ENCODE results near the gene IL1RN. TPM values are rescaled to one million over a fixed set of nuclear protein-coding genes. Genes with fewer than 3 reads are reported as not detected.

IL1RN gene
- total RNA-seq, 4 donors from 2014 or later = 0.46 to 32.9 (median 2.7) TPM

- TF ChIP-seq EP300 (IDR thresholded peaks at IDR 0.05) (no peak), POLR2AphosphoS5 (IDR thresholded peaks at IDR 0.05) (no peak)
- Histone ChIP-seq H3K4me3 (no peak overlapping the region), H3K4me1 (no peaks in the 10 kb centered on the region), H3K27ac (no peak overlapping the region), H3K36me3 (no peaks in the 10 kb centered on the region), H3K27me3 (no peaks in the 10 kb centered on the region), H3K9me3 (no peaks in the 10 kb centered on the region)
- 87 to 95% methylated on average over 3 to 7 of the region's 7 CpGs for WGBS, 2 donors (ENCODE audit: low coverage in 1 of 2)
- no peak for ATAC-seq
Observed at GRCh38 chr2:113176696-113177355, 49.4 kb downstream of the IL1RN start.

- no peaks in the 10 kb centered on the region for H3K36me3 ChIP-seq
- no peaks in the 10 kb centered on the region for H3K4me1 ChIP-seq
- H3K9me3 ChIP-seq = no peaks in the 10 kb centered on the region
- H3K4me3 ChIP-seq = no peak overlapping the region
- TF ChIP-seq CTCF (IDR thresholded peaks at IDR 0.05) = no peak
- TF ChIP-seq POLR2A (IDR thresholded peaks at IDR 0.05) = no peak
- no peak for TF ChIP-seq POLR2AphosphoS5 (IDR thresholded peaks at IDR 0.05)
- no peak for TF ChIP-seq EP300 (IDR thresholded peaks at IDR 0.05)
- WGBS, 2 donors (ENCODE audit: low coverage in 1 of 2) = 71 to 77% methylated on average over 4 of the region's 11 CpGs
- no peaks in the 10 kb centered on the region for H3K27me3 ChIP-seq
- H3K27ac ChIP-seq = no peak overlapping the region
- ATAC-seq = no peak
Observed at GRCh38 chr2:113178069-113178746, 50.8 kb downstream of the IL1RN start.

- Histone ChIP-seq H3K27ac (no peak overlapping the region), H3K4me3 (no peak overlapping the region), H3K4me1 (no peaks in the 10 kb centered on the region), H3K36me3 (no peaks in the 10 kb centered on the region), H3K9me3 (no peaks in the 10 kb centered on the region), H3K27me3 (no peaks in the 10 kb centered on the region)
- WGBS, 2 donors (ENCODE audit: low coverage in 1 of 2) = 100% methylated on average over 1 of the region's 4 CpGs; no CpG with 5 or more reads in 1 of the 2 donors
- no peak for TF ChIP-seq EP300 (IDR thresholded peaks at IDR 0.05)
- no peak for TF ChIP-seq CTCF (IDR thresholded peaks at IDR 0.05)
- TF ChIP-seq POLR2AphosphoS5 (IDR thresholded peaks at IDR 0.05) = no peak
- ATAC-seq = no peak
Observed at GRCh38 chr2:113178891-113179290, 51.5 kb downstream of the IL1RN start.

- ATAC-seq = no peak
- Histone ChIP-seq H3K36me3 (no peaks in the 10 kb centered on the region), H3K27ac (no peak overlapping the region), H3K9me3 (no peaks in the 10 kb centered on the region), H3K4me3 (no peak overlapping the region), H3K27me3 (no peaks in the 10 kb centered on the region), H3K4me1 (no peaks in the 10 kb centered on the region)
- TF ChIP-seq CTCF (IDR thresholded peaks at IDR 0.05) (no peak), POLR2A (IDR thresholded peaks at IDR 0.05) (no peak), POLR2AphosphoS5 (IDR thresholded peaks at IDR 0.05) (no peak), EP300 (IDR thresholded peaks at IDR 0.05) (no peak)
- 88 to 100% methylated on average over 2 to 7 of the region's 8 CpGs for WGBS, 2 donors (ENCODE audit: low coverage in 1 of 2)
Observed at GRCh38 chr2:113179446-113180045, 52.1 kb downstream of the IL1RN start.

GRCh38 chr2:113180131-113180946 lies 52.9 kb downstream of the IL1RN start:
- Histone ChIP-seq H3K27me3 (no peaks in the 10 kb centered on the region), H3K36me3 (no peaks in the 10 kb centered on the region), H3K4me3 (no peak overlapping the region), H3K9me3 (no peaks in the 10 kb centered on the region), H3K4me1 (no peaks in the 10 kb centered on the region), H3K27ac (no peak overlapping the region)
- TF ChIP-seq CTCF (IDR thresholded peaks at IDR 0.05) = no peak
- TF ChIP-seq POLR2A (IDR thresholded peaks at IDR 0.05) = no peak
- no peak for TF ChIP-seq POLR2AphosphoS5 (IDR thresholded peaks at IDR 0.05)
- no peak for TF ChIP-seq EP300 (IDR thresholded peaks at IDR 0.05)
- no peak for ATAC-seq
- 76% methylated on average over 2 of the region's 17 CpGs; no CpG with 5 or more reads in 1 of the 2 donors for WGBS, 2 donors (ENCODE audit: low coverage in 1 of 2)
